GM12874 (cell line): ENCODE measurements around the gene RABEP1.

Source experiments
- TF ChIP-seq, protein P1 (sequence below): IDR thresholded peaks from 2 replicates; pipeline ENCODE4 v1.5.1; 2011; ENCODE audit warnings: low read depth, mild to moderate bottlenecking, control low read depth, low read length, moderate library complexity; ENCODE audit not compliant: insufficient read depth

The RABEP1 gene

GRCh38 chr17:5284681-5285080, 2.6 kb downstream of the RABEP1 start:
- TF ChIP-seq, protein P1, sequence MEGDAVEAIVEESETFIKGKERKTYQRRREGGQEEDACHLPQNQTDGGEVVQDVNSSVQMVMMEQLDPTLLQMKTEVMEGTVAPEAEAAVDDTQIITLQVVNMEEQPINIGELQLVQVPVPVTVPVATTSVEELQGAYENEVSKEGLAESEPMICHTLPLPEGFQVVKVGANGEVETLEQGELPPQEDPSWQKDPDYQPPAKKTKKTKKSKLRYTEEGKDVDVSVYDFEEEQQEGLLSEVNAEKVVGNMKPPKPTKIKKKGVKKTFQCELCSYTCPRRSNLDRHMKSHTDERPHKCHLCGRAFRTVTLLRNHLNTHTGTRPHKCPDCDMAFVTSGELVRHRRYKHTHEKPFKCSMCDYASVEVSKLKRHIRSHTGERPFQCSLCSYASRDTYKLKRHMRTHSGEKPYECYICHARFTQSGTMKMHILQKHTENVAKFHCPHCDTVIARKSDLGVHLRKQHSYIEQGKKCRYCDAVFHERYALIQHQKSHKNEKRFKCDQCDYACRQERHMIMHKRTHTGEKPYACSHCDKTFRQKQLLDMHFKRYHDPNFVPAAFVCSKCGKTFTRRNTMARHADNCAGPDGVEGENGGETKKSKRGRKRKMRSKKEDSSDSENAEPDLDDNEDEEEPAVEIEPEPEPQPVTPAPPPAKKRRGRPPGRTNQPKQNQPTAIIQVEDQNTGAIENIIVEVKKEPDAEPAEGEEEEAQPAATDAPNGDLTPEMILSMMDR: no peak

GRCh38 chr17:5286846-5287245, 4.8 kb downstream of the RABEP1 start:
- TF ChIP-seq, protein P1: no peak

DNA sequence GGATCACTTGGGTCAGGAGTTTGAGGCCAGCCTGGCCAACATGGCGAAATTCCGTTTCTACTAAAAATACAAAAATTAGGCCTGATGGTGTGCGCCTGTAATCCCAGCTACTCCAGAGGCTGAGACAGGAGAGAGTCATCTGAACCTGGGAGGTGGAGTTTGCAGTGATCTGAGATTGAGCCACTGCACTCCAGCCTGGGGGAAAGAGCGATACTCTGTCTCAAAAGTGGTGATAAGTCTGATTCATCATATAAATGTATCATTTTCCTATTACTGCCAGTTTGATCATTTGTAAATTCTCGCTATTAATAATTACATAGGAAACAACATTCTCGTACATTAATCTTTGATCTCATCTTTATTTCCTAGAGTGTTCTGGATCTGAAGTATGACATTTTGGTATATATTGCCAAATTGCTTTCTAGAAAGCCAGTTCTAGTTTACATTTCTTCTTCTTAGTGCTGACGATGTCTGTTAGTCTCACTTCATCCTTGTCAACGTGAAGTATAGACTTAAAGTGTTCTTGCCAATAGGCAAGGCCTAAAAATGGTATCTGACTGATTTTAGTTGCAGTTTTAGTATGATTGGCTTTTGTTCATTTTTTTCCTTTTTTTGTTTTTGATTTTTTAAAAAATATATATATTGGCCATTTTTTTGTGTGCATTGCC, 9.7 kb downstream of the RABEP1 start:
- TF ChIP-seq, protein P1: no peak

DNA sequence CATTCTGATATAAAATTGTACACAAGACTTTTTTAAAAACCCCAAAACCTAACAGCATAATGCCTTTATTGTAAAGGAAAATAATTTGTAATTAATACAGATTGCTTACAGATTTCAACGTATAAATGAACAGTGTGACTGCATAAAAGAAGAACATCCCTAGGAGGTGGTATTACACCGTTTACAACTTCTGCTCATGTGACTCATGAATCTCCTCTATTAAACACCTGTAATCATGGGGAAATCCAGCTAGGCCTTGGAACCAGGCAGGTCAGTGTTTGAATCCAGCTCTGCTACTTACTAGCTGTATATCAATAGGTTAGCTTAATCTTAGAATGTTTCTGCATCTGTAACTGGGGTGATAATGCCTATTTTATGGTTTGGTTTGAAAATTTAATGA, 15.2 kb downstream of the RABEP1 start:
- TF ChIP-seq, protein P1: no peak

GRCh38 chr17:5299383-5299782, 17.3 kb downstream of the RABEP1 start:
- TF ChIP-seq, protein P1: no peak

DNA sequence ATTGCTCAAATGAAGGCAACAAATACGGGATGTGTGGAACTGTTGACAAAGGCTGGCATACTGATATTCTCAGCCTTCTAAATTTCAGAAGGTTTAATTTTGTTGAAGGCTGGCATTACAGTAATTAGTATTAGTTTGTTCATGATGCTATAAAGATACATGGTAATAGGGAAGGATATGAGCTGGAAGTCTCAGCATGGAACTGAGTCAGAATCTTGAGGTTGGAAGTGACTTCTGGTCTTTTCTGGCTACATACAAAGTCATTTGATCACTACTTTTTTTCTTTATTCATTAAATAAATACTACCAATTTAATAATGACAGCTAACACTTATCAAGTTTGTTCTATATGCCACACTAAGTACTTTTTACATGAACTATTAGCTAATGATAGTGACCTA, 22.6 kb downstream of the RABEP1 start:
- TF ChIP-seq, protein P1: no peak

- TF ChIP-seq, protein P1: no peak
These were observed 27.8 kb downstream of the RABEP1 start for GRCh38 chr17:5309851-5310250.

- TF ChIP-seq, protein P1: no peak
These were observed 43.8 kb downstream of the RABEP1 start for GRCh38 chr17:5325851-5326250.
